Measurements from ENCODE around the gene PTPRC.

DNA sequence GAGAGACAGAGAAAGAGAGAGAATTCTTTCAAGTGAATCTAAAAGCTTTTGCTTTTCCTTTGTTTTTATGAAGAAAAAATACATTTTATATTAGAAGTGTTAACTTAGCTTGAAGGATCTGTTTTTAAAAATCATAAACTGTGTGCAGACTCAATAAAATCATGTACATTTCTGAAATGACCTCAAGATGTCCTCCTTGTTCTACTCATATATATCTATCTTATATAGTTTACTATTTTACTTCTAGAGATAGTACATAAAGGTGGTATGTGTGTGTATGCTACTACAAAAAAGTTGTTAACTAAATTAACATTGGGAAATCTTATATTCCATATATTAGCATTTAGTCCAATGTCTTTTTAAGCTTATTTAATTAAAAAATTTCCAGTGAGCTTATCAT is 117.6 kb downstream of the PTPRC start:
- no peak for TF ChIP-seq TCF7L2 (IDR thresholded peaks at IDR 0.05; ENCODE audit: borderline replicate concordance, low read depth, low read length)
- no peak for TF ChIP-seq ZNF184 (tag by site-specific recombination; IDR thresholded peaks at IDR 0.05)
- TF ChIP-seq ZNF274 (IDR thresholded peaks at IDR 0.05; ENCODE audit: low read length): no peak
- no peak for TF ChIP-seq ZNF274 (tag by site-specific recombination; IDR thresholded peaks at IDR 0.05; ENCODE audit: borderline replicate concordance)
- TF ChIP-seq ZNF302 (tag by site-specific recombination; IDR thresholded peaks at IDR 0.05; ENCODE audit: low read depth): no peak
- TF ChIP-seq, protein P1, sequence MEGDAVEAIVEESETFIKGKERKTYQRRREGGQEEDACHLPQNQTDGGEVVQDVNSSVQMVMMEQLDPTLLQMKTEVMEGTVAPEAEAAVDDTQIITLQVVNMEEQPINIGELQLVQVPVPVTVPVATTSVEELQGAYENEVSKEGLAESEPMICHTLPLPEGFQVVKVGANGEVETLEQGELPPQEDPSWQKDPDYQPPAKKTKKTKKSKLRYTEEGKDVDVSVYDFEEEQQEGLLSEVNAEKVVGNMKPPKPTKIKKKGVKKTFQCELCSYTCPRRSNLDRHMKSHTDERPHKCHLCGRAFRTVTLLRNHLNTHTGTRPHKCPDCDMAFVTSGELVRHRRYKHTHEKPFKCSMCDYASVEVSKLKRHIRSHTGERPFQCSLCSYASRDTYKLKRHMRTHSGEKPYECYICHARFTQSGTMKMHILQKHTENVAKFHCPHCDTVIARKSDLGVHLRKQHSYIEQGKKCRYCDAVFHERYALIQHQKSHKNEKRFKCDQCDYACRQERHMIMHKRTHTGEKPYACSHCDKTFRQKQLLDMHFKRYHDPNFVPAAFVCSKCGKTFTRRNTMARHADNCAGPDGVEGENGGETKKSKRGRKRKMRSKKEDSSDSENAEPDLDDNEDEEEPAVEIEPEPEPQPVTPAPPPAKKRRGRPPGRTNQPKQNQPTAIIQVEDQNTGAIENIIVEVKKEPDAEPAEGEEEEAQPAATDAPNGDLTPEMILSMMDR (tag by site-specific recombination; IDR thresholded peaks at IDR 0.05): no peak
- TF ChIP-seq MZF1 (tag by site-specific recombination; IDR thresholded peaks at IDR 0.05; ENCODE audit: borderline replicate concordance): no peak
- TF ChIP-seq ZNF610 (tag by site-specific recombination; IDR thresholded peaks at IDR 0.05; ENCODE audit: borderline replicate concordance): no peak
- no peak for TF ChIP-seq ZNF335 (tag by site-specific recombination; conservative IDR thresholded peaks at IDR 0.05)
- TF ChIP-seq, protein P2, sequence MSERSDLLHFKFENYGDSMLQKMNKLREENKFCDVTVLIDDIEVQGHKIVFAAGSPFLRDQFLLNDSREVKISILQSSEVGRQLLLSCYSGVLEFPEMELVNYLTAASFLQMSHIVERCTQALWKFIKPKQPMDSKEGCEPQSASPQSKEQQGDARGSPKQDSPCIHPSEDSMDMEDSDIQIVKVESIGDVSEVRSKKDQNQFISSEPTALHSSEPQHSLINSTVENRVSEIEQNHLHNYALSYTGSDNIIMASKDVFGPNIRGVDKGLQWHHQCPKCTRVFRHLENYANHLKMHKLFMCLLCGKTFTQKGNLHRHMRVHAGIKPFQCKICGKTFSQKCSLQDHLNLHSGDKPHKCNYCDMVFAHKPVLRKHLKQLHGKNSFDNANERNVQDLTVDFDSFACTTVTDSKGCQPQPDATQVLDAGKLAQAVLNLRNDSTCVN (tag by site-specific recombination; optimal IDR thresholded peaks at IDR 0.05): no peak
